Cardiac septum (tissue), 1 donor: ENCODE results near the gene LRRC4C. TPM values are rescaled to one million over a fixed set of nuclear protein-coding genes. Genes with fewer than 3 reads are reported as not detected.

Experiments
- DNase-seq: peaks from one replicate; pipeline ENCODE4 v3.0.0-alpha.2; 2020; ENCODE audit warnings: low spot score
- intact Hi-C: fragments of 100-400 bp; cut with DNase I; formaldehyde crosslinking; loops from one replicate; pipeline ENCODE4 v1.14.0; 2022
- total RNA-seq: library from RNA; stranded (reverse); fragmentation: NEBNext Ultra II Directional; extraction: Animal tissue kit (Norgen Biotek cat#: 25700); gene quantifications from one replicate; pipeline ENCODE4 v1.2.1, GENCODE V29; 2021
- donor health status: DM: no; HTN: no; CAD: no.

LRRC4C gene
- total RNA-seq, 1 donor from 2014 or later: 0.43 TPM

DNA sequence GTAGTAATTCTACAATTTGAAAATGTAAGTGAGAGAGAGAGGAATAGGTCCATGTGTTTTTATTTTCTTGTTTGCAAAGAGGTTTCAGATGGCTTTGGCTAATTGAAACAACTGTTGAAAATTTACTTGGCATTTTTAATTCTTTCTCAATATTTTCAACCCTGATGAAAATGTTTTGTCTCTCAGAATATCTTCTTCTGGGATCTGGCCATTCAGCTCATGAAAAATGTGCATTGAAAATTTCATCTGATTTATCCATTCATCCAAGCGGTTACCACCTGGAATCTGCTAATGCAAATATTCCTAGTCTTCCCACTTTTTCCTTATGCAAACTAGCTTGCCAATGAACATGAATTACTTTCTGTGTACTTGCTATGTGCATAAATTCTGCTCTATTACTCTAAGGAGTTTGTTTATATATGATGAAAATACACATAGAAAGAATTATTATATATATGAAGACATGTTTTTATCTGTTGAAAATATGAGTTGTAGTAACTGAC is 621.2 kb downstream of the LRRC4C start:
- DNase-seq: no peak
- intact Hi-C loops: no loop called here

DNA sequence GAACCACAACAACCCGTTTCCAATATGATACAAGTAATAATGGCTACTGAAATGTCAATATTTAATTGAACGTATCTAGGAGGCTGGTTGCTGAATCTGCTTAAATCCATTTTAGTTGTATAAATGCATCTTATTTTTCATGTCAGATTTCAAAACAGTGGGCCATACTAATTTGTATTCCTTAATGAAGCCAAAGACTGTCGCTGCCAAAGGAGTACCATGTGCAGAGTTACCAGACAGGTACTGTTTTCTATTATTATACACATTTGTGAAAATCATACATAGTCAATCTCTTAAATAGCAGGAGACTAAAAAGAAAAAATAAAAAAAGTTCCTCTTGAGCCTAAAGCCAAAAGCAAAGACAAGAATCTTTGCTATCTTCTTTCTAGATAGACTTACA is 632.3 kb downstream of the LRRC4C start:
- intact Hi-C loops: no loop called here
- no peak for DNase-seq

GRCh38 chr11:40826601-40827000 is 632.9 kb downstream of the LRRC4C start:
- no peak for DNase-seq
- intact Hi-C loops: no loop called here

GRCh38 chr11:40825201-40825834 is 634.1 kb downstream of the LRRC4C start:
- intact Hi-C loops: no loop called here
- no peak for DNase-seq

GRCh38 chr11:40819230-40819629 is 640.2 kb downstream of the LRRC4C start:
- intact Hi-C loops: no loop called here

DNA sequence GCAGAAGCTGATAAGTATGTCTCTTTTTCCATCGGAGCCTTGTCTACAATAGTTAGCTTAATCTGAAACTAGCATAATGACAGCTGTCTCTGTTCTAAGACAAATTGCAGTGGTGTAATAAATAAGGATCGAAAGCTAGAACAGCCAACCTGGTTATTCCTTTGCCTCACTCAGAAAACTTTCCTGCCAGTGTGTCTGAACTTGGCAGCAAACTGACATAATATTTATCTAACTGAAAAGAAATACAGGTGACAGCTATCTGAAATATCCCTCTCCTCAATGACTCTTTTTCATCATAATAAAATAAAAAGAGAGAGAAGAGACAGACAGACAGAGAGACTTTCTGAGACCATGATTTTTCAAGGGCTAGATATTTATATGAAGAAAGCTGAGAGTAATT is 642.5 kb downstream of the LRRC4C start:
- intact Hi-C loops: no loop called here
- DNase-seq: no peak

More at GRCh38 chr11:40819230-40819629, 640.2 kb downstream of the LRRC4C start:
- no peak for DNase-seq

- intact Hi-C loops: no loop called here
- DNase-seq: no peak
Measured at GRCh38 chr11:40797981-40798380, 661.5 kb downstream of the LRRC4C start.

DNA sequence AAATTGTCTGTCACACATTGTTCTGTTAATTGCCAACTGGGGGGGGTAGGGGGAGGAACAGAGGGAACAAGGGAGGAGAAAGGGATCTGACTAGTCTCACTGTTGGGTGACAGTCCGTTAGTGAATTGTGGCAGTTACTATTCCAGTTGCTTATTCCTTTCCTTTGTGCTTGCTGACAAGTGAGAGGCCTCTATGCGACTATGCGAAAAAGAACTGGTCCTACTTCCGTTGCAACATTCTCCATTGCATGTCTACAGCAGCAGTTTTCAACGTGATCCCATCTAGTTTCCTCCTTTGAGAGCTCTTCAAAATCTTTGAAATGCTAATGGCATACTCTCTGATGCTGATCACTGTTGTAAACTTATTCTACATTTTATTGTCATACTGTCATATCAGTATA is 672.2 kb downstream of the LRRC4C start:
- DNase-seq: no peak
- intact Hi-C loops: no loop called here

DNA sequence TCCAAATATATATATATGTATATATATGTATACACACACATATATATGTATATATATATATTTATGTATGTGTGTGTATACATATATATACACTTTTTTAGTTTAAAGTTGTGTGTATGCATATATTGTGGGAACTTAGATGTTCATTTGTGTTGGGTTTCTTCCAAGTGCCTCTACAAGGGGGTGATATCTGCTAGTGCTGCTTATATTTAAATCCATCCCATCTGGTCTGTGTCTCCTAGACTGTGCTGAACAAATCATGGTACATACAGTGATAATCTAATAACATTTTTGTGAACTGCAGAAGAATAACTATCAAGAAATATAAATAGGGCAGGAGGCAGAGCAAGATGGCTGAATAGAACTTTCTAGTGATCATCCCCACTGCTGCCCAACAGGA is 696.4 kb downstream of the LRRC4C start:
- DNase-seq: no peak
- intact Hi-C loops: no loop called here

- intact Hi-C loops: no loop called here
- no peak for DNase-seq
Measured at GRCh38 chr11:40759341-40759740, 700.1 kb downstream of the LRRC4C start.

GRCh38 chr11:40754297-40754696 is 705.2 kb downstream of the LRRC4C start:
- DNase-seq: no peak
- intact Hi-C loops: no loop called here

DNA sequence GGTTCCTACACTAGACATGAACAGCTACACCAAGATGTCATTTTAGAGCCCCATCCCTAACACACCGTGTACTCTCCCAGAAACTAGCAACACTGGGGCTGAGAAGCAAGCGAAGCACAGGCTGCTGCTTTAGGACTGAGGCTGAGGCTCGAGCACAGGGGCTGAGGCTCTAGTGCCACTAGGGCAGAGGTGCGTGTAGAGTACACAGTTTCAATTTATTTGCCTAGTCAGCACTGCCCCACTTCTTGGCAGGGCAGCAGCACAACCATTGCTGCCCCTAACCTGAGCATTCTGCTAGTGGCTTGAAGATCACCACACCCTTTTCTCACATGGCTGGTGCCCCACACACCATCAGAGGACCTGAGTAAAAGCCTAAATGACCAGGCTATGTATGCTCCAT is 713.2 kb downstream of the LRRC4C start:
- intact Hi-C loops: no loop called here
- no peak for DNase-seq

DNA sequence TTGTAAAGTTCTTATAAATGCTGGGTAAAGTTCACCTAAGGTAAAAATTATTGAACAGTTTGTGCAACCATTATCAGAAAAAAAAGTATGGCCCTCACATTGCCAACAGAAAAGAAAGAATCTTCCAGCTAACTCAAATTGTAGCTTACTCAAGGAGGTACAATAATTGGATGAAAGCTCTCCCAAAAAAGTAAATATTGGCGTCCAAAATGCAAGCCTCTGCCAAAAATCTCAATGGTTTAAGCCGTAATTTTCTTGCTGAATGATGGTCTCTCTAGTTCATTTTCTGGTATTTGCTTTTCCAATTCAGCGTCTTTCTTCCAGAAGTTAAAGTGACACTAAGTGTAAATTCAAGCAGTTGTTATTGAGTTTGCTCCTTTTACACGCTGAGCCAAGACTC is 727.3 kb downstream of the LRRC4C start:
- no peak for DNase-seq
- intact Hi-C loops: no loop called here

DNA sequence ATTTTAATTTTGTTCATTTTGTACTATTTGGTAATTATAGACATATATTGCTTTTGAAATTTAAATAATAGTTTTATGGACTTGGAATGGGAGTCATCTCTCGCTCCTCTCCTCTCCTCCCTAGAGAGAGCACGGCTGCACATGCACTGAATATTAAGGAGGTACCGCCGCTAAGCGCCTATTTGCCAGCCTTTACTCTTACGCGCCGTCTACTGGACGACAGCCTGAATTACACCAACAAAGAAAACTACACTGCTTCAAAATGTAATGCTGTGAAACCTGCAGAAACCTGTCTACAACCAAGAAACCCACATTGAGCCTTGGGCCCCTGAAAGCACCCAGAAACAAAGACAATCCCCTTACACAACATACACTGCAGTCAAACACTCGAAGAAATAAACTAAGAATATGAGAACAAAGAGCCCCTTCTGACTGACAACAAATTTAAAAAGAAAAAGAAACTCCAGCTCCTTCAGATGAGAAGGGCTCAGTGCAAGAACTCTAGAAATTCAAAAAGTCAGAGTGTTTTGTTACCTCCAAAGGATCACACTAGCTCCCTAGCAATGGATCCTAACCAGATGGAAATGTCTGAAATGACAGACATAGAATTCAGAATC is 737.2 kb downstream of the LRRC4C start:
- no peak for DNase-seq
- intact Hi-C loops: no loop called here

- no peak for DNase-seq
- intact Hi-C loops: no loop called here
Measured at GRCh38 chr11:40716344-40717130, 742.9 kb downstream of the LRRC4C start.

GRCh38 chr11:40713083-40713482 is 746.4 kb downstream of the LRRC4C start:
- intact Hi-C loops: no loop called here
- no peak for DNase-seq

GRCh38 chr11:40701027-40701426 is 758.4 kb downstream of the LRRC4C start:
- DNase-seq: no peak
- intact Hi-C loops: no loop called here

DNA sequence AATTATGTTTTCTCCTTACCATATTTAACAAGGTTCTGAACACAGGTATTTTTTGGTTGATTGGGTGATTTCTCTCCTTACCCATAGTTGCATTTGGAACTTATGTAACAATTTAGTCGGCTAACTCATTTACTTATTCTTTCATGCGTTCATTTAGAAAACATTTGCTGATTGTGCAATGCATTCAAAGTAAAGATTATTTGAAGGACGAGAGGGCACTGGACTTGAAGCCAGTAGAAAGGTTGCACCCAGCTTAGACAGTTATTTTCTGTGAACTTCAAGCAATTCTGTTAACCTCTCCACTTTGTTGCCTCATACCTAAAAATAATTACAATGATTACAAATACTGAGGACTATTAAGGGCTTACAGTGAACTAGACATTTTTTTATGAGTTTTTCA is 769.6 kb downstream of the LRRC4C start:
- intact Hi-C loops: no loop called here
- no peak for DNase-seq

DNA sequence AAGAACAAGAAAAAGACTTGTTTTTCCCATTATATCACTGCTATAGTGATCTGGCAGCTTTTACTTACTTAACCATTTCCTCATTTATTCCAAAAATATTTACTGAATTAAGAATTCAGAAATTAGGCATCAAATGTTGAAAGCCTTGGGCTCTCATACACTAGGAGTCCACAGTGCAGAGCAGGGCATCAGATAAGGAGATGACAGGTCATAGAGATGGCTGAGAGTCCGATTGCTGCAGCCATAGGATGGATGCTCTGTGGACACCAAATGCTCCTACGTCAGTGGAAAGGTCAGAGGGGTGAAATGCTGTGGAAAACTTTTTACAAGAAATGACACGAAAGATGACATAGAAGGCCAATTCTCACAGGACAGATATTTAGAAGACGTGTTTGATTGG is 771.1 kb downstream of the LRRC4C start:
- DNase-seq: no peak
- intact Hi-C loops: no loop called here

DNA sequence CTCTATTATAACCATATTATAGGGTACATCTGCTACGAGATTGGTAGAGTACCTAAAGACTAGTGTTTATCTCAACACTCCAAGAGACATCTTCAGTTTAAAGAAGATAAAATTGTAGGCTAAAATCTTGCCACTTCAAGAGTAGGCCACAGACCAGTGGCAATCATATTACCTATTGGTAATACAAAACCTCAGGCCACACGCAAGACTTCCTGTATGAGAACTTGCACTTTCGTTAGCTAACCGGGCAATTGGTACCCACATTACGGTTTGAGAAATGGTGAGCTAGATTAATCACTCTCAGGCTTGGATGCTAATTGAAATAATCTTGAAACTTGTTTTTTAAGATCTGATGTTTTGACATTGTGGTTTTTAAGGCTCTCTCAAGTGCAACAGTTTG is 772.7 kb downstream of the LRRC4C start:
- DNase-seq: no peak
- intact Hi-C loops: no loop called here

GRCh38 chr11:40683010-40683409 is 776.4 kb downstream of the LRRC4C start:
- intact Hi-C loops: no loop called here

More at GRCh38 chr11:40683010-40683409, 776.4 kb downstream of the LRRC4C start:
- no peak for DNase-seq
